Ascending aorta (tissue), 2 donors: ENCODE data around the gene BRCA2. TPM values are rescaled to one million over a fixed set of nuclear protein-coding genes. Genes with fewer than 3 reads are reported as not detected.

Source experiments
- DNase-seq, 2 donors: peaks; one replicate each; pipeline ENCODE4 v3.0.0-alpha.2; 2019; ENCODE audit warnings: low spot score in 2 of 2
- H3K27ac ChIP-seq, 2 donors: fragments of 200-600 bp; sonication (generic); one replicate each; pipeline ENCODE4 v1.5.1; 2016 to 2017; ENCODE audit warnings: mild to moderate bottlenecking in 1 of 2
- H3K27me3 ChIP-seq: fragments of 200-600 bp; sonication (generic); one replicate; pipeline ENCODE4 v1.5.1; 2017
- H3K36me3 ChIP-seq, 2 donors: fragments of 200-600 bp; sonication (generic); one replicate each; pipeline ENCODE4 v1.5.1; 2016
- H3K4me1 ChIP-seq, 2 donors: fragments of 200-600 bp; sonication (generic); one replicate each; pipeline ENCODE4 v1.5.1; 2016 to 2017; ENCODE audit warnings: mild to moderate bottlenecking in 1 of 2
- H3K4me3 ChIP-seq, 2 donors: fragments of 200-600 bp; sonication (generic); one replicate each; pipeline ENCODE4 v1.5.1; 2016 to 2017; ENCODE audit warnings: mild to moderate bottlenecking in 1 of 2
- H3K9me3 ChIP-seq, 2 donors: fragments of 200-600 bp; sonication (generic); one replicate each; pipeline ENCODE4 v1.5.1; 2016
- CTCF ChIP-seq, 3 experiments: fragments of 200-600 bp in 2 of 3; fragments of 450-650 bp in 1 of 3; sonication (generic) in 2 of 3; IDR thresholded peaks; one replicate each; pipeline ENCODE4 v1.5.1; 2016 to 2019; ENCODE audit warnings: antibody characterized with exemption in 3 of 3, mild to moderate bottlenecking in 1 of 3, moderate library complexity in 1 of 3
- intact Hi-C: fragments of 100-400 bp; cut with DNase I; formaldehyde crosslinking; loops from one replicate; pipeline ENCODE4 v1.15.1; 2023
- total RNA-seq: library from RNA; depleted of rRNA; stranded (reverse); fragments of >200 nt; gene quantifications from one replicate; pipeline ENCODE4 v1.1.0, GENCODE V29; 2016

The BRCA2 gene
- total RNA-seq, 1 donor from 2014 or later, result 0.64 TPM

GRCh38 chr13:32445461-32445860, 130.2 kb downstream of the BRCA2 start:
- DNase-seq, result no peak
- Histone ChIP-seq H3K9me3 (no peaks in the 10 kb centered on the region), H3K4me3 (no peak overlapping the region), H3K36me3 (no peaks in the 10 kb centered on the region), H3K4me1 (no peaks in the 10 kb centered on the region), H3K27ac (no peak overlapping the region), H3K27me3 (no peaks in the 10 kb centered on the region)
- no peak for TF ChIP-seq CTCF (IDR thresholded peaks at IDR 0.05)
- intact Hi-C loops, result no loop called here

- no peaks in the 10 kb centered on the region for H3K9me3 ChIP-seq
Observed at GRCh38 chr13:32446220-32446619, 130.9 kb downstream of the BRCA2 start.

GRCh38 chr13:32446773-32447465, 131.6 kb downstream of the BRCA2 start:
- H3K27ac ChIP-seq, result no peak overlapping the region
- H3K36me3 ChIP-seq, result no peaks in the 10 kb centered on the region
- no peak for TF ChIP-seq CTCF (IDR thresholded peaks at IDR 0.05)
- peaks cover 5 to 6% of the 10 kb centered on the region in 2 donors for H3K9me3 ChIP-seq
- DNase-seq, result no peak
- H3K4me3 ChIP-seq, result no peak overlapping the region
- no peaks in the 10 kb centered on the region for H3K27me3 ChIP-seq
- intact Hi-C loops, result no loop called here
- no peaks in the 10 kb centered on the region for H3K4me1 ChIP-seq

More at GRCh38 chr13:32446220-32446619, 130.9 kb downstream of the BRCA2 start:
- H3K4me1 ChIP-seq, result no peaks in the 10 kb centered on the region
- no peak overlapping the region for H3K4me3 ChIP-seq
- no peaks in the 10 kb centered on the region for H3K27me3 ChIP-seq
- intact Hi-C loops, result no loop called here
- DNase-seq, result no peak
- no peaks in the 10 kb centered on the region for H3K36me3 ChIP-seq
- H3K27ac ChIP-seq, result no peak overlapping the region
- no peak for TF ChIP-seq CTCF (IDR thresholded peaks at IDR 0.05)

- H3K4me3 ChIP-seq, result no peak overlapping the region
- DNase-seq, result no peak
- no peaks in the 10 kb centered on the region for H3K27me3 ChIP-seq
- no peak for TF ChIP-seq CTCF (IDR thresholded peaks at IDR 0.05)
- H3K27ac ChIP-seq, result no peak overlapping the region
- intact Hi-C loops, result no loop called here
- H3K9me3 ChIP-seq, result peaks cover 5 to 10% of the 10 kb centered on the region in 2 donors
- no peaks in the 10 kb centered on the region for H3K36me3 ChIP-seq
- H3K4me1 ChIP-seq, result no peaks in the 10 kb centered on the region
Observed at GRCh38 chr13:32447894-32448623, 132.8 kb downstream of the BRCA2 start.

- no peaks in the 10 kb centered on the region for H3K4me1 ChIP-seq
- no peak overlapping the region for H3K4me3 ChIP-seq
- no peaks in the 10 kb centered on the region for H3K27me3 ChIP-seq
- H3K36me3 ChIP-seq, result no peaks in the 10 kb centered on the region
- DNase-seq, result no peak
- no peak overlapping the region for H3K27ac ChIP-seq
- intact Hi-C loops, result no loop called here
- no peak for TF ChIP-seq CTCF (IDR thresholded peaks at IDR 0.05)
- H3K9me3 ChIP-seq, result peaks cover 5 to 10% of the 10 kb centered on the region in 2 donors
Observed at GRCh38 chr13:32448972-32449371, 133.7 kb downstream of the BRCA2 start.

Other genes with a start within 250 kb of the BRCA2 start
- gene ZAR1L, start 145 bp upstream of the BRCA2 start, total RNA-seq, result not detected
- gene N4BP2L1, start 112.6 kb downstream of the BRCA2 start, total RNA-seq, result 27.2 TPM
- 137 TPM for gene N4BP2L2, start 223.3 kb downstream of the BRCA2 start, total RNA-seq